Stimulated activated CD8-positive, alpha-beta memory T cell treated with anti-CD3 and anti-CD28 coated beads, Interleukin-7, amount 100 ng/mL, for 4 hours (primary cell): Measurements from ENCODE around the gene FAM186B.

Source experiments
- DNase-seq, 2 donors: peaks; one replicate each; pipeline ENCODE4 v3.0.0-alpha.2; 2020; ENCODE audit warnings: low read depth in 2 of 2

Gene FAM186B

GRCh38 chr12:49537752-49538509 is 67.5 kb downstream of the FAM186B start:
- DNase-seq, result peak in 1 of 2 donors; percentile 39
